GM19043 (cell line): ENCODE results near the gene MAPK1.
"Not testable (repeated sequence)": the region's sequence is repeated elsewhere in the genome, so short reads cannot be mapped to it uniquely, and the experiment has no call there.

Source experiments
- ATAC-seq: cut with Tn5 transposase; IDR thresholded peaks from one replicate; pipeline ENCODE4 v1.9.1; 2021; ENCODE audit warnings: low read depth; ENCODE audit not compliant: unreplicated experiment

The MAPK1 gene

GRCh38 chr22:21730535-21731308 is 136.7 kb downstream of the MAPK1 start:
- ATAC-seq, result no peak

- ATAC-seq, result not testable (repeated sequence)
Measured at GRCh38 chr22:21729184-21729583, 138.3 kb downstream of the MAPK1 start.

DNA sequence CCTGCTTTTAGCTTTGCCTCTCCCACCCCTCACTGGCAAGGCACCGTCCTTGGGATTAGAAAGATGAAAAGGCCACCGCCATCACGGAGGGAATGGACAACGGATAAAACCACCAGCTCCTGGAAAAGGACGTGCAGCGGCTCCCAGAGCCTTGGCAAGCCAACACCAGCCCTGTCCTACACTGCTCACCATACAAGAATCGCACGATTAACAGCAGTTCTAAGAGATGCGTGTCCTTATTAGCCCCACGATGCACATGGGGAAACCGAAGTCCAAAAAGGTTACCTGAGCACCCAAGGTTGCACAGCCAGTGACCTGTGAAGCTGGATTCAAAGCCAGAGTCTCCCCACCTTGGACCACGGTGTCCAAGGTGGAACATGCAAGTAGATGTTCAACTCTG is 139.2 kb downstream of the MAPK1 start:
- no peak for ATAC-seq

DNA sequence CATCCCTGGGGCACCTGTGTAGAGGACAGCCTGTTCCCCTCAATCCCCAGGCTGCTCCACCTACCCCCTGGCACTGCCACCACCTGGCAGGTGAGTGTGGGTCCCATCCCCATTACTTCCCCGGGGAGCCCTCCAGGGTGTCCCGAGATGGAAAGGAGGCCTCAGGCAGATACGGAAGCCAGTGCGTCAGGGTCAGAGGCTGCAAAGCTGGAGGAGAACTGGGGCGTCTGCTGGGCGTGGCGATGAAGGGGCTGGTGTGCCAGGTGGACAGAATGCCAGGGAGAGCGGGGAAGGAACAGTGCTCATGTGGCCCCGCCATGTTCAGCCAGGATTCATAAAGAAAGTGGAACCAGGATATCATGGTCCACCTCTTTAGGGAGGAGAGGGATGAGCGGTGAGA is 139.7 kb downstream of the MAPK1 start:
- no peak for ATAC-seq

GRCh38 chr22:21727159-21727558 is 140.3 kb downstream of the MAPK1 start:
- no peak for ATAC-seq

DNA sequence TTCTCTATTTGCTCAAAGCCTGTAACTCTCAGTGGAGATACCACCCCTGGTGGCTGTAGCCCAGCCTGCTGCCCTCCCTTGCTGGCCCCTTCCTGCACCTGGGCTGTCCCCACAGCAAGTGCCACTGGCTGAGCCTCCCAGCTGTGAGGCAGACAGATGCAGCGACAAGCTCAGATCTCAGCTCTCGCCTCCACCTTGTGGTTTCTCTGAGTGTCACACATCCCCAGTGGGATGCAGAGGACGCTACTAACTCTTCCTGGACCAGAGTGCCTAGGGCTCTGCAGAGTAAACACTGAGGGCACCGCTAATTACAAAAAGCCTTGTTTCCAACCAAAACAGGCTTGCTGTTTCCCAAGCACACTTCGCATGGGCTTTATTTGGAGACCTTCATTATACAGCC is 140.8 kb downstream of the MAPK1 start:
- no peak for ATAC-seq

DNA sequence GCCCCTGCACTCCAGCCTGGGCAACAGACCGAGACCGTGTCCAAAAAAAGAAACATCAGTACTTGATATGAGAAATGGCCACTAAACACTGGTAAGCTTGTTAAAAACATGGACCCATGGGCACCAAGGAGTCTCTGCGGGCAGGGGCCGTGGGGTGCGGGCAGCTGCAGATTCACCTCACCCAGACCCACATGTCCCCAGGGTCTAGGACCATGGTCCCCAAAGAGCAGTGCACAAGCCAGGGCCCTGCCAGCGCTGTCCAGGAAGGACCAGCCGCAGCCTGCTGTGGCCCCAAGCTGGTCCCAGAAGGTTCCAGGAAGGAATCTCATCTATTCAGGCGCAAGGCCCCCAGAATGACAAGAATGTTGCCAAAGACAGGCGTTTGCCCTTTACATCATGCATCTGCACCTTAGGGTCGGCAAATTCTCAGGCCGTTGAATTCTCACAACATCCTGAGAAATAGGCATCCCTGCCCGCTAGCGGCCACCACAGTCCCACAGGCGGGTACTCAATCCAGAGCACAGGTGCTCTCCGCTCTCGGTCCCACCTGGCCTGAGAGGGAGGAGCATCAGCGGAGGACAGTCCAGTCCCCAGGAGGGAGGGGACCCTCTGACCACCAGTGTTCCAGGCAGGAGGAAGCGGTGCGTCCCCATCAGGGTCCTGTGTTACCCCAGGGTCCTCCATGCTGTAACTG is 141.3 kb downstream of the MAPK1 start:
- ATAC-seq, result no peak

- ATAC-seq, result not testable (repeated sequence)
Measured at GRCh38 chr22:21724496-21724895, 142.9 kb downstream of the MAPK1 start.

GRCh38 chr22:21721195-21721852 is 146.1 kb downstream of the MAPK1 start:
- ATAC-seq, result not testable (repeated sequence)

GRCh38 chr22:21720191-21720859 is 147.1 kb downstream of the MAPK1 start:
- ATAC-seq, result not testable (repeated sequence)

DNA sequence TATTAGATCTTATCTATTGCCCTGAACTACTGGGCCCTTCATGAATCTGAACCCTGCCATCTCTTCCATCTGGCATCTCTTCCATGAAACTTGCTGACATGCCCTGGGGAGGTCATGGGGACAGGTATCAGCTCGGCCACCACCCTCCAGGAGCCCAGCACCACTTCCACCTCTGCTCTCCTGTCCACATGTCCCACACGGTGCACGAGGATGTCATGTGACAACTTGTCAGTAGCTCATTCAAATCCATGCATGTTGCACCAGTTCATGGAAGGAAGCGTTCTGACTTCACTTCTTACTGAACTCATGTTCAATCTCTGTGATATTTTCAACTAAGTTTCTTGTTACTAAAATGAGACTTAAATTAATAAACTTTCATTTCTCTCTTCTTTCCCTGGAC is 148.4 kb downstream of the MAPK1 start:
- no peak for ATAC-seq

GRCh38 chr22:21718499-21718898 is 148.9 kb downstream of the MAPK1 start:
- ATAC-seq, result no peak

DNA sequence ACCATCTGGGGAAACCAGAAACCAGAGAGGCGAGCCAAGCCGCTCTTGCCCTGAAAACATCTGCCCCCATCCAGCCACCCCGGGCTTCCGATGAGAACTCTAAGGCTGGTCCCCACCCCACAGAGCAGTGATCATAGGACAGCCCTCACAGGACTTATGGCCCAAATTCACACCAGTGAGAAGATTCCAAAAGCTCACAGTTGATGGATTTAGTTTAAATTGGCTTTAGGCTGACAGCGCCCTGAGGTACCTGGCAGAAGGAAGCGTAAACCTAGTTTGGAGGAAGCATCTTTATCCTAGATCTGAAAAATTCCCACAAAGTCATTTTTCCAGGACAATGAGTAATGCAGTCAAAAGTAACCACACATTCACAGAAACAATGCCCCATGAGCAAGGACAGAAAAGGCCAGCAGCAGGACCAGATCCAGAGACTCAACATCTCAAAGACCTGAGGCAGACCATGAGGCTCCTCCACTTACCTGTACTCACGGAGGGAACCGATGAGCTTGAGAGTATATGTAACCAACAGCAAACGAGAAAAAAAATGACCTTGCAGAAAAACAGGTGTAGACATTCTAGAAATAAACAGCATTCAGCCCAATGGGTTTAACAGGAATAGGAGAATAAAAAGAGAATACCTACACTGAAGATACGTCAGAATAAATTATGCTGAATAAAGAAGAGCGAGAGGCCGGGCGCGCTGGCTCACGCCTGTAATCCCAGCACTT is 150.9 kb downstream of the MAPK1 start:
- not testable (repeated sequence) for ATAC-seq

DNA sequence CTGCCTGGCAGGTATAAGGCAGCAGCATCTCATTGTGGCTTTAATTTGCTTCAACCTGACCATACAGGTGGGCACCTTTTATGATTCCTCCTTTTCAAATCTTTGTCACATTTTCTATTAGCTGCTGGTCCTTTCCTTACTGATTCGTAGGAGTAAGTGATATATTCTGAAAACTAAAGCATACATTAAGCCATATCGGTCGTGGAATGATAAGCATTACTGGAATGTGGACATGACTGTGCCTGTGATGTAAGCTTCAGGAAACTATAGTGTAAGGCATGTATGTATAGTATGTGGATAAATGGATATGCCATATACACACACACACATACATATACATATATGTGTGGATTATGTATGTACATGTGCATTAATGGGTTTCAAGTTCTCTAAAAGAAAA is 152.7 kb downstream of the MAPK1 start:
- no peak for ATAC-seq

DNA sequence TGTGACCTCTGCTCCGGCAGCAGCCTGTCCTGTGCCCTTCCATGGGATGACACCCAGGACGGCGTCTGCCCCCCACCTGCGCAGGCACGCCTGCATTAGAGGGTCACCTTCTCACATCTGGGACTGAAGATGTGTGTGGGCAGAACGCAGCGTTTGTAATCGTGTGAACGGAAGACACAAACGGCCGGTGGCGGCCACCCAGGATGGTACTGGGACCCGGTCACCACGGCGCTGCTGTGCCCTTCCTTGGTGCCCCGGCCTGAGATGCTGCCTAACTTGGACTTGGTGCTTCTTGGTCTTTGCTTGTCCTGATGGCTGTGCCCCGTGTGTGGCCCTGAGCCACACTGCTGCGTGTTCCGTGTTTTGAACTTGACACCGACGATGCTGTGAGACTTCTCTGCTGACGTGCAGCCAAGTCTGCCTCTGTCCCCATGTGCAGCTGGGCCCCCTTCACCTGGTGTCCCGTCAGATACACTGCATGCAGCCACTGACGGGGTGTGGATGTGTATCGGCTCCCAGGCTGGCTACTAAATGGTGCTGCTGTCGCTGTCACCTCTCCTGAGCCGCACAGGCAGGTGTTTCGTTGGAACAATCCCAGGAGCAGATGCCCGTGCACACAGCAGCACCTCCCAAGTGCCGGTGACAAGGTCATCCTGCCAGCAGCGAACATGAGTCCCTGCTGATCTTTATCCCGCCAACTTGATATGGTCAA is 153.2 kb downstream of the MAPK1 start:
- no peak for ATAC-seq

DNA sequence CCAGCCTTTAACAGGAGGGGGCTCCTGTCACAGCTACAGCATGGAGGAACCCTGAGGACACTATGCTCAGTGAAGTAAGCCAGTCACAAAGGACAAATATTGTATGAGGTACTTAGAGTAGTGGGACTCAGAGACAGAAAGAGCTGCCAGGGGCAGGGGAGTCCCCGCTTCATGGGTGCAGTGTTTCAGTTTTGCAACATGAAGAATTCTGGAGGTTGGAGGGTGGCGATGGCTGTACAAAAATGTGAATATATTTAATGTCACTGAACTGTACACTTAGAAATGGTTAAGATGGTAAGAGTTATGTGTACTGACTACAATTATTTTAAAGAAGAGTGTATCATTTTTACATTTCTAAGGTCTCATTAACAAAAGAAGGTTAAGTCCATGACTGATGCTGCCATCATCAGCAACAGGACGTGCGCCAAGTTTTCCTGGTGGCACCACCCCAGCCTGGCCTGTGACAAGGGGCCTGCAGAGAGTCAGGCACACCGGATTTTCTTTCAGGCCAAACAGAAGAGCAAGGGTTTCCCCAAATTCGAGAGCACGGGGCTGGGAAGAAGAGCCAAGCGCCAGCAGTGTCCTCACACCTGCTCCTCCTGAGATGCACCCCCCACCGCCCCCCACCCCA is 153.9 kb downstream of the MAPK1 start:
- no peak for ATAC-seq

- ATAC-seq, result no peak
Measured at GRCh38 chr22:21712751-21713427, 154.6 kb downstream of the MAPK1 start.

GRCh38 chr22:21711851-21712250 is 155.6 kb downstream of the MAPK1 start:
- no peak for ATAC-seq

DNA sequence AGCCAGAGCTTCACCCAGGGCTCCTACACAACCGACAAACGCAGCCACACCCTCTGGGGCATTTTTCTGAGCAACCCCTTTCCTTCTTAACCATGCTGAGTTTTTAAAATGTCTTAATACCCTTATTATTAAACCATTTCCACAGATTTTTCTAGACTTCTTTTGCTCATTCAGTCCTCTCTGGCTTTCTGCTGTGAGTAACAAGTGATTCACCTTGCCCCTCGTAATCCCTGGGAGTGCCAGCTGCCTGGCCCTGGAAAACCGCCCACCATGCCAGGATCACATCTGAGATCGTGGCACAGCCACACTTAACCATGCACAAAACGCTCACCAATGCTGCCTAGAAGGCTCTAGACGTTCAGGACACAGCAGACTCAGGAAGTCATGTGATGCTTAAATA is 157.3 kb downstream of the MAPK1 start:
- no peak for ATAC-seq
